ENCODE data around the gene CYP26A1.
A peak's percentile ranks its signal among the peaks of the same experiment; 100 is the strongest.

Gene CYP26A1

DNA sequence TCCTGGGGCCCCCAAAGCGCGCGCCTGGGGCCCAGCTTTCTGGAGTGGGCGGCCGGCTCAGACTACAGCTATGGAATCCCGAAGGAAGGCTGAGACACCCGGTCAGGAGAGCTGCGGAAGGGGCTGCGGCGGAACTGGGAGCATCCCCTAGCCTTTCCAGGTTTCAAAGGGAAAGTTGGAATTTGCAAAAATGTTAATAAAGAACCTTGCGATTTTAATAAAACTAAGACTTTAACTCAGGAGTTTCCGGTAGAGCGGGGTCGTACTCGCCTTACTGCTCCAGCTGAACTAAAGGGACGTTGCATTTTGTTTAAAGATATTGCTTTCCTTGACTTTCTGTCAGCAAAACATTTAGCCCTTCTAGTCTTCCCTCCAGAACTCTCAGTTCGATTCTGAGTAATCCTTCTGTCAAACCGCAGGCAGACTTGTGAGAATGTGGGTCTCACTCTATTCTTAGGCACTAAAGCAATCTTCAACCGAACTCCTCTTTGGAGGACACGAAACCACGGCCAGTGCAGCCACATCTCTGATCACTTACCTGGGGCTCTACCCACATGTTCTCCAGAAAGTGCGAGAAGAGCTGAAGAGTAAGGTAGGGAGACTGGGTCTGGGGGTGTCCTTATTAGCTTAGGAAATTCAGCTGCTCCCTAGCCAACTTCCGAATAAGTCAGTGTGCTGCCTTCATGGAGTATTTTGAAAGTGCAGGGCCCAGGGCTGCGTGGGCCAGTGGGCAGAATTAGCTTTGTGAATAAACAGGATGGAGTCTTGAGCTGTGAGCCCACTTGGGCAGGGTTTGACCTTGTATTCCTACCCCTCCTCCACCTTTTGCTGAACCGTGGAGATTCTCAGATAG lies 1.9 kb downstream of the CYP26A1 start:
- Histone ChIP-seq H3K36me3 (ENCODE audit: control insufficient read depth, insufficient read depth, low read length) (no peaks in the 10 kb centered on the region), H3K9ac (ENCODE audit: low read depth, low read length) (no peak overlapping the region), H3K4me3 (ENCODE audit: low read depth, low read length) (peak overlapping the region; percentile 68), H3K9me3 (ENCODE audit: control insufficient read depth, insufficient read depth, low read length) (no peaks in the 10 kb centered on the region), H3K27me3 (ENCODE audit: control insufficient read depth, insufficient read depth, low read length) (peaks cover 84% of the 10 kb centered on the region), H3K4me1 (ENCODE audit: control insufficient read depth, insufficient read depth, low read length) (peaks cover 16% of the 10 kb centered on the region)

DNA sequence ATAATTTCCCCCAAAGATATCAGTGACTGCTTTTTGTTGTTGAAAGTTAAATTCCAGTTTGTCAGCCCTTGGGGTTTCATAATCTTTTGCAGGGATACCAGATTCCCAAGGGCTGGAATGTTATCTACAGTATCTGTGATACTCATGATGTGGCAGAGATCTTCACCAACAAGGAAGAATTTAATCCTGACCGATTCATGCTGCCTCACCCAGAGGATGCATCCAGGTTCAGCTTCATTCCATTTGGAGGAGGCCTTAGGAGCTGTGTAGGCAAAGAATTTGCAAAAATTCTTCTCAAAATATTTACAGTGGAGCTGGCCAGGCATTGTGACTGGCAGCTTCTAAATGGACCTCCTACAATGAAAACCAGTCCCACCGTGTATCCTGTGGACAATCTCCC lies 3.2 kb downstream of the CYP26A1 start:
- Histone ChIP-seq H3K4me3 (ENCODE audit: low read depth, low read length) (no peak overlapping the region), H3K9ac (ENCODE audit: low read depth, low read length) (no peak overlapping the region), H3K9me3 (ENCODE audit: control insufficient read depth, insufficient read depth, low read length) (no peaks in the 10 kb centered on the region), H3K36me3 (ENCODE audit: control insufficient read depth, insufficient read depth, low read length) (no peaks in the 10 kb centered on the region), H3K4me1 (ENCODE audit: control insufficient read depth, insufficient read depth, low read length) (peaks cover 13% of the 10 kb centered on the region), H3K27me3 (ENCODE audit: control insufficient read depth, insufficient read depth, low read length) (peaks cover 74% of the 10 kb centered on the region)

DNA sequence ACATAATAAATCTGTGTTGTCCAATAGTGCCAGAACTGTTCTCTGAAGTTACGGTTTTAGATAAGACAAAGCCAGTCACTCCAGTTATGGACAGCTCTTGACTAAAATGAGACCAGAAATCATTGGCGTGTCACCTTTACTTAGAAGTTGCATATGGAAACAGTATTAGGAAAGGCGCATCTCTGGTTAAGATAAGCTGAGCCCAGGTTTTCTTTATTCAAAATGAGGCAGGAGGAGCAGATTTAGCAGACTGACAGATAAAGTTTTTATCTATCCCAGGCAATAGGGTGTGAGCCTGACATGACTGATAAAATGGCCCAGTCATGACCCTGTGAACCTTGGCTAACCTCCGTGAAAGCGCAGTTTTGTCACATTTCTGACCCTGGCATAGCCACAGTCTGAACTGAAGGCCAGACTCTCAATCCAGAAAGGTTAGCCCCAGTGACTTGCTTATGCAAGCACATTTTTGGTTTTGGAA lies 4.2 kb downstream of the CYP26A1 start:
- Histone ChIP-seq H3K4me3 (ENCODE audit: low read depth, low read length) (no peak overlapping the region), H3K9me3 (ENCODE audit: control insufficient read depth, insufficient read depth, low read length) (no peaks in the 10 kb centered on the region), H3K36me3 (ENCODE audit: control insufficient read depth, insufficient read depth, low read length) (no peaks in the 10 kb centered on the region), H3K4me1 (ENCODE audit: control insufficient read depth, insufficient read depth, low read length) (peaks cover 5% of the 10 kb centered on the region), H3K27me3 (ENCODE audit: control insufficient read depth, insufficient read depth, low read length) (peaks cover 64% of the 10 kb centered on the region), H3K9ac (ENCODE audit: low read depth, low read length) (no peak overlapping the region)

DNA sequence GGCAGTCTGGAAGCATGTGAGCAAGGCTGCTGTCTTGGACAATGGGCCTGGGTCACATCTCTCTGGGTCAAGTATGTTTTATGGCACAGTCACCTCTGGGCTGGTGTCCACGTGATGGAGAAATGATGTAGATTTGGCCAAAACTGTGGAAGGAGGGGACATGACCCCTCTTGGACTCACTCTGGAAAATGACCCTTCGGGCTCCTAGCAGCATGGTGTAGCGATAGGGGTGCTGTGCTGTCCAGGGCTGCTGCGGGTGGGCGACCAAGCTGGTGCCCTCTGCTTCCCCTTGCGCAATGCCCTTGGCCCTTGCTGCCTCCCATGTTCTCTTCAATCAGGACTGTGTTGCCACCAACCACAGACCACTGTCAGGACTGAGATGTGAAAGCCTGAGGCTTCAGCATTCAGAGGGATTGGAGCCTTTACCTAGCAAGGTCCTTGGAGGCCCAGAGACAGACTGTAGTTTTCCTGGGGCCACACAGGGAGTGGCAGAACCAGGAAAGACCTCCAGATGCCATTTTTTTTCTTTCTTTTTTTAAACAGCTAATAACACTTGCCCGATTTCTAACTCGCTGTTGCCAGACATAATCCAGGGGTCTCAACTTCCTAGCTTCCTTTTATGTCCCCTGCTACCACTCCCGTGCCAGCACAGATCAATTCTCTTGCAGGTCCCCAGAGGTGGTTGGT lies 6.1 kb downstream of the CYP26A1 start:
- Histone ChIP-seq H3K9ac (ENCODE audit: low read depth, low read length) (no peak overlapping the region), H3K36me3 (ENCODE audit: control insufficient read depth, insufficient read depth, low read length) (no peaks in the 10 kb centered on the region), H3K4me3 (ENCODE audit: low read depth, low read length) (no peak overlapping the region), H3K9me3 (ENCODE audit: control insufficient read depth, insufficient read depth, low read length) (no peaks in the 10 kb centered on the region), H3K27me3 (ENCODE audit: control insufficient read depth, insufficient read depth, low read length) (peaks cover 46% of the 10 kb centered on the region), H3K4me1 (ENCODE audit: control insufficient read depth, insufficient read depth, low read length) (peaks cover 3% of the 10 kb centered on the region)

DNA sequence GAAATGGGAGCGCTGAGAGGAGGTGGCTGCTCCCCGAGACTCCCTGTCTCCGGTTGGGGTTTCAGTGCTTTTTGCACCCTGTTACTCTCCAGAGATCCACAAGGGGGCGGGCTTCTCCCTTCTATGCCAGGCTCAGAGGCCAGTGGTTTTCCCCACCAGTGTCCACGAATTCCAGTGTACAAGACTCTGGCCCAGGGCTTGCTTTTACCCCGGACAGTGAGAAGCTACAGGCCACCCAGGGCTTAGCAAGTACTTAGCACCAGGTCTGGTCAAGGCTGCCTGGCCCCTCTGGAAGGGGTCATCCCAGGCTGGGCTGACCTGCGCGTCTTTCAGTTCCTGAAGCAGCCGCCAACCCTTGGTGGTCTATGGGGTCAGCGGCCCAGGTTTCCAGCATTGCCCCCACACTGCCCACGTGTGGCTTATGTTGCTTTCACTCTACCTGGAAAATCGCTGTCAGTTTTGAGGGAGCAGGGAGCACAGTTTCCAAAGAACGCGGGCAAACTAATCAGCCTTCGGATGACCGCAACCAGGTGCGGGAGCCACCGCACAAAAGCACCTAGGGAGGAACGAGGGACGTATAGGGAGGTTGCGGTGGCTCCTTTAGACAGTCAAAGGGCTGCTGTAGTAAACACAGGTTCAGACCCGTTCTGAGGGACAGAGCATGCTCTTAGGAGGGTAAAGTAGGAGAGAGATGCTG lies 6.8 kb downstream of the CYP26A1 start:
- no peak overlapping the region for H3K4me3 ChIP-seq (ENCODE audit: low read depth, low read length)
- H3K4me1 ChIP-seq (ENCODE audit: control insufficient read depth, insufficient read depth, low read length) = peaks cover 3% of the 10 kb centered on the region
- peaks cover 39% of the 10 kb centered on the region for H3K27me3 ChIP-seq (ENCODE audit: control insufficient read depth, insufficient read depth, low read length)
- no peak overlapping the region for H3K9ac ChIP-seq (ENCODE audit: low read depth, low read length)
- H3K9me3 ChIP-seq (ENCODE audit: control insufficient read depth, insufficient read depth, low read length) = no peaks in the 10 kb centered on the region
- no peaks in the 10 kb centered on the region for H3K36me3 ChIP-seq (ENCODE audit: control insufficient read depth, insufficient read depth, low read length)

DNA sequence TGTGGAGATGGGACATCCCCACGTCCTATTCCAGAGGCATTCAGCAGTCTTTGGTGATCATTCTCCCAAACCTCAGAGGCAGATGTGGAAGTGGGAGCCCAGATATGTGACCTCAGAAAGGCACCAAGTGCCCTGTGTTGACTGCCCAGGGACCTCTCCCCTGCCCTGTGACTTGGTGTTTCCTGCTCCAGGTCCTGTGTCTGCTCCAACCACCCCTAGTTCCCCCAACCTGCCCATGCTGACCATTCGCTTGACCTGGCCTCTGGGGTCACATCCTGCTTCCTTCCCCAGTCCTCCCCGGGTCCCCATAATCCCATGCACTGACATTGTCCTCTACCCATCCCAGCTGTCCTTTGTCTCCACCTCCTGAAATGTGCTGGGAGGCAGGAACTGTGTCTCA lies 7.6 kb downstream of the CYP26A1 start:
- peaks cover 3% of the 10 kb centered on the region for H3K4me1 ChIP-seq (ENCODE audit: control insufficient read depth, insufficient read depth, low read length)
- no peak overlapping the region for H3K4me3 ChIP-seq (ENCODE audit: low read depth, low read length)
- H3K36me3 ChIP-seq (ENCODE audit: control insufficient read depth, insufficient read depth, low read length) = no peaks in the 10 kb centered on the region
- H3K9me3 ChIP-seq (ENCODE audit: control insufficient read depth, insufficient read depth, low read length) = no peaks in the 10 kb centered on the region
- peaks cover 30% of the 10 kb centered on the region for H3K27me3 ChIP-seq (ENCODE audit: control insufficient read depth, insufficient read depth, low read length)
- no peak overlapping the region for H3K9ac ChIP-seq (ENCODE audit: low read depth, low read length)

DNA sequence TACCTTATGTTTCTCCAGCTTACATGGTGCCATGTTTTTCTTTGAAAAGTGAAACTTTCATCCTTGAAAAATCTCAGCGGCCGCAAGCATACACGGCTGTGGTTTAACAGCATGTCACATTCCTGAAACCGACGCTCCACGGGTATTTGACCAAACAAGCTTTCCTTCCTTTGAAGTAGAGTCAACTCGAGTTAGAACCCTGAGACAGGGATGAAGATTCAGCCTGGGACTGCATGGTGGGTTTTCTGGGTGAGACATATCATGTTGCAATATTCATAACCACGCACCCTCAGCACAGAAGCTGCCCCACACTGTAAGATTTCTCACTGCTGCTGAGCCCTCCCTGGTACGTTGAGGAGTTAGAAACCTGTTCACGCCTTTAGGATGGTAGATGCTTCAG lies 8.1 kb downstream of the CYP26A1 start:
- Histone ChIP-seq H3K4me1 (ENCODE audit: control insufficient read depth, insufficient read depth, low read length) (peaks cover 3% of the 10 kb centered on the region), H3K4me3 (ENCODE audit: low read depth, low read length) (no peak overlapping the region), H3K9me3 (ENCODE audit: control insufficient read depth, insufficient read depth, low read length) (no peaks in the 10 kb centered on the region), H3K9ac (ENCODE audit: low read depth, low read length) (no peak overlapping the region), H3K27me3 (ENCODE audit: control insufficient read depth, insufficient read depth, low read length) (peaks cover 25% of the 10 kb centered on the region), H3K36me3 (ENCODE audit: control insufficient read depth, insufficient read depth, low read length) (no peaks in the 10 kb centered on the region)

DNA sequence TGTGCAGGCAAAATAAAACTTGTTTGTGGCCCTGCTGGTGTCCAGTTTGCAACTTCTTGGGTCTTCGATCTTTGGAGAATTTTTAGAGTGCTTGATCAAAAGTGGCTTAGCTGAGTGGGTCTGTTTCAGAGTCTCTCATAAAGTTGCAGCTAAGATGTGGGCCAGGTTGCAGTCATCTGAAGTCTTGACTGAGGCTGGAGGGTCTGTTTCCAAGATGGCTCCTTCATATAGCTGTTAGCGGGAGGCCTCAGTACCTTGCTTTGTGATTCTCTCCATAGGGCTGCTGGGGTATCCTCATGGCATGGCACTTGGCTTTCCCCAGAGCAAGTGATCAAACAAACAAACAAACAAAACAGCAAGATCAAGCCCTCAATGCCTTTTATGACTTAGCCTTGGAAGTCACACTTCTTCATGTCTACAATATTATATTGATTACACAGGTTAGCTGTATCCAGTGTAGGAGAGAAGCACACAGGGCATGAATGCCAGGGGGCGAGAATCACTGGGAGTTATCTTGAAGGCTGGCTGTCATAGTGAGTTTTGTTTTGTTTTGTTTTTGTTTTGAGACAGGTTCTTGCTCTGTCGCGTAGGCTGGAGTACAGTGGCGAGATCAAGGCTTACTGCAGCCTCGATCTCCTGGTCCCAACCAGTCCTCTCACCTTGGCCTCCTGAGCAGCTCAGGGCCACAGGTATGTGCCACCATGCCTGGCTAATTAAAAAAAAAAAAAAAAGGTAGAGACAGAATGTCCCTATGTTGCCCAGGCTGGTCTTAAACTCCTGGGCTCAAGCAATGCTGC lies 10.2 kb downstream of the CYP26A1 start:
- Histone ChIP-seq H3K4me3 (ENCODE audit: low read depth, low read length) (no peak overlapping the region), H3K9me3 (ENCODE audit: control insufficient read depth, insufficient read depth, low read length) (no peaks in the 10 kb centered on the region), H3K27me3 (ENCODE audit: control insufficient read depth, insufficient read depth, low read length) (peaks cover 10% of the 10 kb centered on the region)

DNA sequence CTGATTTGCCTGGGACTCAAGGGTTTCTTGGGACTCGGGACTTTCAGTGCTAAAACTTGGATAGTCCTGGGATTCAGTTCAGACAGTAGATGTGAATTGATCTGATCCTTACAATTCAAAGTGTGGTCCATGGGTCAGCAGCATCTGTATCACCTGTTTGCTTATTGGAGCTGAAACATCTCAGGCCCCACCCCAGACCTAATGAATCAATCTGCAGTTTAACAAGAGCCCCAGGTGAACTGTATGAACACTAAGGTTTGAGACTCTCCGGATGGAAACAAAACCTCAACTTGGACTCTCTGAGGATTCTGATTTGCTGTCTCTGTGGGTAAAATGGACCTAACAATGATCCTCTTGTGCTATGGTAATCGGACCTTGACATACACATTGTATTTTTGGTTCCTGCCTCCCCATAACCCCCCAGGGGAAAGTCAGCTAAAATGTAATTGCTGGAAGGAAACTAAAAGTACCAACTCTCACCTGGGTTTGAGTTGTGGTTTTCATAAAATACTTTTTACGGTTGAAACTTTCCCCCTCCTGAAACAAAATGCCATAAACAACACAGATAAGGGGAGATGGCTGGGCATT lies 11.7 kb downstream of the CYP26A1 start:
- no peak overlapping the region for H3K4me3 ChIP-seq (ENCODE audit: low read depth, low read length)
- H3K36me3 ChIP-seq (ENCODE audit: control insufficient read depth, insufficient read depth, low read length) = no peaks in the 10 kb centered on the region
- H3K9me3 ChIP-seq (ENCODE audit: control insufficient read depth, insufficient read depth, low read length) = no peaks in the 10 kb centered on the region
- no peaks in the 10 kb centered on the region for H3K27me3 ChIP-seq (ENCODE audit: control insufficient read depth, insufficient read depth, low read length)
- peaks cover 9% of the 10 kb centered on the region for H3K4me1 ChIP-seq (ENCODE audit: control insufficient read depth, insufficient read depth, low read length)
- no peak overlapping the region for H3K9ac ChIP-seq (ENCODE audit: low read depth, low read length)

More for the DNA sequence above, 10.2 kb downstream of the CYP26A1 start:
- Histone ChIP-seq H3K36me3 (ENCODE audit: control insufficient read depth, insufficient read depth, low read length) (no peaks in the 10 kb centered on the region), H3K4me1 (ENCODE audit: control insufficient read depth, insufficient read depth, low read length) (peaks cover 12% of the 10 kb centered on the region), H3K9ac (ENCODE audit: low read depth, low read length) (no peak overlapping the region)

DNA sequence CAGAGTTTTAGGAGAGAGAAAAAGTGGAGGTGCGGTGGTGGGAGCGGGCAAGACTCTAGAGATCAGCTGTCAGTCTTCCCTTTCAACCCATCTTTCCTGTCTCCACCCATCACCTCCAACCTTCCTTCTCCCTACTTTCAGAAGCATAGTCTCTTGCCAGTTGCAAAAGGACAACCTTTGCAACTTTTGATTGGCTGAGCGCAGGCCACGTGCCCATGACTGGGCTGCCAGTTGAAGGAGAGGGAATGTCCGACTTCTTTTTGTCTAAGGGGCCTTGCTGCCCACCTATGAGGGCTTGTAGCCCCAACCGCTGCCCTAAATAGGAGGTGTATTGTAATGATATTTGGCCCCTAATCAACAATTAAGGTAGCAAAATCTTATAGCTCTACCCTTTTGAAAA lies 12.6 kb downstream of the CYP26A1 start:
- Histone ChIP-seq H3K9me3 (ENCODE audit: control insufficient read depth, insufficient read depth, low read length) (no peaks in the 10 kb centered on the region), H3K27me3 (ENCODE audit: control insufficient read depth, insufficient read depth, low read length) (no peaks in the 10 kb centered on the region), H3K4me1 (ENCODE audit: control insufficient read depth, insufficient read depth, low read length) (peaks cover 9% of the 10 kb centered on the region), H3K4me3 (ENCODE audit: low read depth, low read length) (no peak overlapping the region), H3K36me3 (ENCODE audit: control insufficient read depth, insufficient read depth, low read length) (no peaks in the 10 kb centered on the region), H3K9ac (ENCODE audit: low read depth, low read length) (no peak overlapping the region)

DNA sequence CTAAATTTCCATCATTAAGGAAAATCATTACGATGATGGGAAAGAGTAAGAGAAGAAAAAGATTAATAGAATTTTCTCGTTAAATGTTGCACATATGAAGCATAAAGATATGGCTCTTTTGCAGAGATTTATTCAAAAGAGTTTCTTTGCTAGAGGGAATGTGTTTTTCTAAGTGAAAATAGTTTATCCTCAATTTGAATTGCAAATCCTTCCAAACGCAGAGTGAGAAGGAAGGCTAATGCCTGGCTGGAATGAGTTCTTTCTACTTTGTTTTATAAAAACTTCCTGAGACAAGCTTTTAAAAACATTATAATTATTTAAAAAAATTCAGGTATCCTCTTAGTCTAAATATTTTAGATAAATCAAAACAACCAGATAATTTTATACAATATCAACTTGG lies 14.2 kb downstream of the CYP26A1 start:
- no peak overlapping the region for H3K4me3 ChIP-seq (ENCODE audit: low read depth, low read length)
- H3K4me1 ChIP-seq (ENCODE audit: control insufficient read depth, insufficient read depth, low read length) = peaks cover 9% of the 10 kb centered on the region
- H3K9me3 ChIP-seq (ENCODE audit: control insufficient read depth, insufficient read depth, low read length) = no peaks in the 10 kb centered on the region
- no peak overlapping the region for H3K9ac ChIP-seq (ENCODE audit: low read depth, low read length)
- no peaks in the 10 kb centered on the region for H3K27me3 ChIP-seq (ENCODE audit: control insufficient read depth, insufficient read depth, low read length)
- H3K36me3 ChIP-seq (ENCODE audit: control insufficient read depth, insufficient read depth, low read length) = no peaks in the 10 kb centered on the region
